Muscle layer of colon (tissue), 2 donors: ENCODE data around the gene ADCK2.
"Not testable (repeated sequence)": the region's sequence is repeated elsewhere in the genome, so short reads cannot be mapped to it uniquely, and the experiment has no call there.

Experiments used
- H3K27ac ChIP-seq: one replicate; pipeline ENCODE4 v1.7.0; 2013; ENCODE audit warnings: low read depth, mild to moderate bottlenecking, low read length, moderate library complexity
- H3K27me3 ChIP-seq, 2 donors: one replicate each; pipeline ENCODE4 v1.7.0; 2013; ENCODE audit warnings: low read length in 2 of 2, mild to moderate bottlenecking in 2 of 2; ENCODE audit not compliant: insufficient read depth in 2 of 2, control insufficient read depth in 1 of 2
- H3K36me3 ChIP-seq: one replicate; pipeline ENCODE4 v1.7.0; 2013; ENCODE audit warnings: mild to moderate bottlenecking, low read length; ENCODE audit not compliant: insufficient read depth
- H3K4me1 ChIP-seq: one replicate; pipeline ENCODE4 v1.7.0; 2013; ENCODE audit warnings: mild to moderate bottlenecking, low read length; ENCODE audit not compliant: insufficient read depth
- H3K4me3 ChIP-seq, 2 donors: one replicate each; pipeline ENCODE4 v1.7.0; 2013; ENCODE audit warnings: low read length in 2 of 2, low read depth in 1 of 2, mild to moderate bottlenecking in 1 of 2, moderate library complexity in 1 of 2
- H3K9ac ChIP-seq: one replicate; pipeline ENCODE4 v1.7.0; 2013; ENCODE audit warnings: low read length
- H3K9me3 ChIP-seq: one replicate; pipeline ENCODE4 v1.7.0; 2013; ENCODE audit warnings: mild to moderate bottlenecking, low read length
- donor health status: abdominal sarcoma.
- donor health status: Adenocarcinoma of cecum.

ADCK2 gene

GRCh38 chr7:140672382-140673062 is at the start of gene ADCK2:
ADCK2 (plus strand) TSS chr7:140672945; CDS start chr7:140673331, 386 bp downstream.
- H3K4me1 ChIP-seq: peaks cover 26% of the 10 kb centered on the region
- peak within 1 kb of the TSS; percentile 76 for H3K27ac ChIP-seq
- peak within 1 kb of the TSS; percentile 49 for H3K9ac ChIP-seq
- no peaks in the 10 kb centered on the region for H3K27me3 ChIP-seq
- peak within 1 kb of the TSS; percentile 58 to 72 for H3K4me3 ChIP-seq
- peaks cover 9% of the 10 kb centered on the region for H3K36me3 ChIP-seq
- no peaks in the 10 kb centered on the region for H3K9me3 ChIP-seq

- Histone ChIP-seq H3K27ac (peak overlapping the region; percentile 4), H3K4me3 (no peak overlapping the region), H3K27me3 (no peaks in the 10 kb centered on the region), H3K9me3 (no peaks in the 10 kb centered on the region), H3K36me3 (no peaks in the 10 kb centered on the region), H3K4me1 (peaks cover 28% of the 10 kb centered on the region), H3K9ac (no peak overlapping the region)
Observed at GRCh38 chr7:140623980-140624379, 48.8 kb upstream of the ADCK2 start.

- Histone ChIP-seq H3K36me3 (no peaks in the 10 kb centered on the region), H3K9ac (no peak overlapping the region), H3K27ac (peak overlapping the region; percentile 4), H3K4me1 (peaks cover 28% of the 10 kb centered on the region), H3K4me3 (no peak overlapping the region), H3K9me3 (no peaks in the 10 kb centered on the region), H3K27me3 (no peaks in the 10 kb centered on the region)
Observed at GRCh38 chr7:140624392-140625191, 48.2 kb upstream of the ADCK2 start.

- Histone ChIP-seq H3K4me1 (peaks cover 28% of the 10 kb centered on the region), H3K27ac (peak overlapping the region; percentile 12)
- not testable (repeated sequence) for H3K36me3 ChIP-seq, H3K4me3 ChIP-seq, H3K9ac ChIP-seq, H3K27me3 ChIP-seq, H3K9me3 ChIP-seq
Observed at GRCh38 chr7:140625192-140625558, 47.6 kb upstream of the ADCK2 start.

- Histone ChIP-seq H3K9me3 (no peaks in the 10 kb centered on the region), H3K27me3 (no peaks in the 10 kb centered on the region), H3K36me3 (no peaks in the 10 kb centered on the region), H3K9ac (no peak overlapping the region), H3K4me3 (no peak overlapping the region), H3K4me1 (peaks cover 28% of the 10 kb centered on the region), H3K27ac (no peak overlapping the region)
Observed at GRCh38 chr7:140625908-140626868, 46.6 kb upstream of the ADCK2 start.

GRCh38 chr7:140631021-140631420 is 41.7 kb upstream of the ADCK2 start:
- Histone ChIP-seq H3K4me3 (no peak overlapping the region), H3K9me3 (no peaks in the 10 kb centered on the region), H3K4me1 (peaks cover 22% of the 10 kb centered on the region), H3K27ac (no peak overlapping the region), H3K36me3 (no peaks in the 10 kb centered on the region), H3K9ac (no peak overlapping the region), H3K27me3 (no peaks in the 10 kb centered on the region)

GRCh38 chr7:140631602-140632001 is 41.1 kb upstream of the ADCK2 start:
- Histone ChIP-seq H3K4me1 (peaks cover 18% of the 10 kb centered on the region), H3K27ac (peak overlapping the region; percentile 58), H3K27me3 (no peaks in the 10 kb centered on the region)

GRCh38 chr7:140635345-140635744 is 37.4 kb upstream of the ADCK2 start:
- Histone ChIP-seq H3K4me3 (no peak overlapping the region), H3K4me1 (peaks cover 11% of the 10 kb centered on the region), H3K9me3 (no peaks in the 10 kb centered on the region), H3K36me3 (no peaks in the 10 kb centered on the region), H3K27me3 (peaks cover 6 to 11% of the 10 kb centered on the region in 2 donors), H3K9ac (no peak overlapping the region), H3K27ac (no peak overlapping the region)

More at GRCh38 chr7:140631602-140632001, 41.1 kb upstream of the ADCK2 start:
- no peaks in the 10 kb centered on the region for H3K36me3 ChIP-seq
- no peak overlapping the region for H3K4me3 ChIP-seq
- no peak overlapping the region for H3K9ac ChIP-seq
- no peaks in the 10 kb centered on the region for H3K9me3 ChIP-seq

- Histone ChIP-seq H3K36me3 (no peaks in the 10 kb centered on the region), H3K27me3 (peaks cover 7 to 11% of the 10 kb centered on the region in 2 donors), H3K9me3 (no peaks in the 10 kb centered on the region), H3K9ac (no peak overlapping the region), H3K4me1 (peaks cover 11% of the 10 kb centered on the region), H3K4me3 (no peak overlapping the region), H3K27ac (no peak overlapping the region)
Observed at GRCh38 chr7:140635816-140636215, 36.9 kb upstream of the ADCK2 start.

- Histone ChIP-seq H3K27ac (no peak overlapping the region), H3K27me3 (peaks cover 11 to 15% of the 10 kb centered on the region in 2 donors), H3K4me1 (peaks cover 19% of the 10 kb centered on the region), H3K36me3 (no peaks in the 10 kb centered on the region), H3K9me3 (no peaks in the 10 kb centered on the region), H3K9ac (no peak overlapping the region), H3K4me3 (no peak overlapping the region)
Observed at GRCh38 chr7:140637400-140637799, 35.3 kb upstream of the ADCK2 start.
